ENCODE measurements around the gene WIPF2.

Gene WIPF2

GRCh38 chr17:40326832-40327199, 107.7 kb downstream of the WIPF2 start:
- H3K27me3 Mint-ChIP-seq: no peaks in the 10 kb centered on the region
- peak overlapping the region; percentile 92 for H3K27ac Mint-ChIP-seq
- H3K4me3 Mint-ChIP-seq: peak overlapping the region; percentile 87
- peaks cover 84% of the 10 kb centered on the region for H3K4me1 Mint-ChIP-seq (ENCODE audit: low read depth)
- H3K36me3 Mint-ChIP-seq: peaks cover 9% of the 10 kb centered on the region
- H3K9me3 Mint-ChIP-seq (ENCODE audit: low read depth): no peaks in the 10 kb centered on the region

- Mint-ChIP-seq H3K27me3 (no peaks in the 10 kb centered on the region), H3K9me3 (ENCODE audit: low read depth) (no peaks in the 10 kb centered on the region), H3K4me1 (ENCODE audit: low read depth) (peaks cover 80% of the 10 kb centered on the region), H3K27ac (peak overlapping the region; percentile 92), H3K4me3 (peak overlapping the region; percentile 87), H3K36me3 (peaks cover 9% of the 10 kb centered on the region)
Observed at GRCh38 chr17:40327244-40327729, 108.2 kb downstream of the WIPF2 start.

- peak overlapping the region; percentile 92 for H3K27ac Mint-ChIP-seq
- peak overlapping the region; percentile 87 for H3K4me3 Mint-ChIP-seq
- H3K27me3 Mint-ChIP-seq: no peaks in the 10 kb centered on the region
- no peaks in the 10 kb centered on the region for H3K9me3 Mint-ChIP-seq (ENCODE audit: low read depth)
- H3K4me1 Mint-ChIP-seq (ENCODE audit: low read depth): peaks cover 80% of the 10 kb centered on the region
- peaks cover 13% of the 10 kb centered on the region for H3K36me3 Mint-ChIP-seq
Observed at GRCh38 chr17:40327735-40328385, 108.8 kb downstream of the WIPF2 start.

- Mint-ChIP-seq H3K4me1 (ENCODE audit: low read depth) (peaks cover 80% of the 10 kb centered on the region), H3K27ac (peak overlapping the region; percentile 68), H3K27me3 (no peaks in the 10 kb centered on the region), H3K9me3 (ENCODE audit: low read depth) (no peaks in the 10 kb centered on the region), H3K4me3 (peak overlapping the region; percentile 71), H3K36me3 (peaks cover 13% of the 10 kb centered on the region)
Observed at GRCh38 chr17:40328386-40328766, 109.3 kb downstream of the WIPF2 start.

- no peaks in the 10 kb centered on the region for H3K27me3 Mint-ChIP-seq
- peak overlapping the region; percentile 55 for H3K27ac Mint-ChIP-seq
- H3K4me1 Mint-ChIP-seq (ENCODE audit: low read depth): peaks cover 86% of the 10 kb centered on the region
- H3K9me3 Mint-ChIP-seq (ENCODE audit: low read depth): no peaks in the 10 kb centered on the region
- H3K4me3 Mint-ChIP-seq: peak overlapping the region; percentile 59
- H3K36me3 Mint-ChIP-seq: peaks cover 13% of the 10 kb centered on the region
Observed at GRCh38 chr17:40329839-40330794, 111.0 kb downstream of the WIPF2 start.

- H3K4me3 Mint-ChIP-seq: peak overlapping the region; percentile 59
- H3K27ac Mint-ChIP-seq: peak overlapping the region; percentile 85
- H3K4me1 Mint-ChIP-seq (ENCODE audit: low read depth): peaks cover 80% of the 10 kb centered on the region
- H3K9me3 Mint-ChIP-seq (ENCODE audit: low read depth): no peaks in the 10 kb centered on the region
- peaks cover 13% of the 10 kb centered on the region for H3K36me3 Mint-ChIP-seq
- no peaks in the 10 kb centered on the region for H3K27me3 Mint-ChIP-seq
Observed at GRCh38 chr17:40330850-40331470, 111.9 kb downstream of the WIPF2 start.

- Mint-ChIP-seq H3K4me1 (ENCODE audit: low read depth) (peaks cover 77% of the 10 kb centered on the region), H3K27ac (peak overlapping the region; percentile 85), H3K36me3 (peaks cover 13% of the 10 kb centered on the region), H3K9me3 (ENCODE audit: low read depth) (no peaks in the 10 kb centered on the region), H3K27me3 (no peaks in the 10 kb centered on the region), H3K4me3 (peak overlapping the region; percentile 60)
Observed at GRCh38 chr17:40331743-40332641, 112.9 kb downstream of the WIPF2 start.
